Epithelial cell of esophagus (primary cell): ENCODE measurements around the gene KCNG1.

Source experiments
- DNase-seq: peaks from one replicate; pipeline ENCODE4 v3.0.0; 2010; ENCODE audit warnings: low read depth
- H3K4me3 ChIP-seq: 2 replicates; pipeline ENCODE4 v1.5.1; 2011; ENCODE audit warnings: mild to moderate bottlenecking, low read length, control low read depth
- TF ChIP-seq, protein P1 (sequence below): IDR thresholded peaks from 2 replicates; pipeline ENCODE4 v1.5.1; 2011; ENCODE audit warnings: low read depth, mild to moderate bottlenecking, low read length, control low read depth, inconsistent platforms; ENCODE audit not compliant: insufficient read depth; ENCODE audit errors: missing control alignments

KCNG1 gene

DNA sequence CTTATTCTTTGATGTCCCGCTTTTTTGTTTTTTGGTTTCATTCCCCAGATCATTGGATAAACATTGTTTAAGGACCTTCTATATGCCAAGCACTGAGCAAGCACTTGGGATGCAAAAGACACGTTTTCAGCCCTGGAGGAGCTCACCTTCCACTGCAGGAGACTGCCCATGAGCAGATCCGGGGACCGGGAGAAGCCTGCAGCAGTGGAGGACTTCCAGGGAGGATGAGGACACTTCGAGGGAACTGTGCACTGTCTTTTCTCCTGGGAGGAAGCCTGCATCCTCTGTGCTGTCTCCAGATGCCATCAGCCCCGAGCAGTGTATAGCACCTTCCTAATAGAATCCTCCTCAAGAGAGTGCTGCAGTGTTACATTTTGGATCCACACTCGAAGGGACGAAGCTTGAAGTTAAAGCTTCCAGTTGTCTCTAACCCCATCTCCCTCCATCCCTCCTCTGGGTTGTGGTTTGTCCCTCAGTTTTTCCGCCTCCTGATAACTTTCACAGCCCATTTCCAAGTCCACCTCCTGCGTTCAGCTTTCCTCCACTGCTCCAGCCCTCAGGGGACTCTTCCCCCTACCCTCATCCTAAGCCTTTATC lies 5.8 kb upstream of the KCNG1 start:
- H3K4me3 ChIP-seq = no peak overlapping the region
- TF ChIP-seq, protein P1, sequence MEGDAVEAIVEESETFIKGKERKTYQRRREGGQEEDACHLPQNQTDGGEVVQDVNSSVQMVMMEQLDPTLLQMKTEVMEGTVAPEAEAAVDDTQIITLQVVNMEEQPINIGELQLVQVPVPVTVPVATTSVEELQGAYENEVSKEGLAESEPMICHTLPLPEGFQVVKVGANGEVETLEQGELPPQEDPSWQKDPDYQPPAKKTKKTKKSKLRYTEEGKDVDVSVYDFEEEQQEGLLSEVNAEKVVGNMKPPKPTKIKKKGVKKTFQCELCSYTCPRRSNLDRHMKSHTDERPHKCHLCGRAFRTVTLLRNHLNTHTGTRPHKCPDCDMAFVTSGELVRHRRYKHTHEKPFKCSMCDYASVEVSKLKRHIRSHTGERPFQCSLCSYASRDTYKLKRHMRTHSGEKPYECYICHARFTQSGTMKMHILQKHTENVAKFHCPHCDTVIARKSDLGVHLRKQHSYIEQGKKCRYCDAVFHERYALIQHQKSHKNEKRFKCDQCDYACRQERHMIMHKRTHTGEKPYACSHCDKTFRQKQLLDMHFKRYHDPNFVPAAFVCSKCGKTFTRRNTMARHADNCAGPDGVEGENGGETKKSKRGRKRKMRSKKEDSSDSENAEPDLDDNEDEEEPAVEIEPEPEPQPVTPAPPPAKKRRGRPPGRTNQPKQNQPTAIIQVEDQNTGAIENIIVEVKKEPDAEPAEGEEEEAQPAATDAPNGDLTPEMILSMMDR = no peak
- DNase-seq = no peak

DNA sequence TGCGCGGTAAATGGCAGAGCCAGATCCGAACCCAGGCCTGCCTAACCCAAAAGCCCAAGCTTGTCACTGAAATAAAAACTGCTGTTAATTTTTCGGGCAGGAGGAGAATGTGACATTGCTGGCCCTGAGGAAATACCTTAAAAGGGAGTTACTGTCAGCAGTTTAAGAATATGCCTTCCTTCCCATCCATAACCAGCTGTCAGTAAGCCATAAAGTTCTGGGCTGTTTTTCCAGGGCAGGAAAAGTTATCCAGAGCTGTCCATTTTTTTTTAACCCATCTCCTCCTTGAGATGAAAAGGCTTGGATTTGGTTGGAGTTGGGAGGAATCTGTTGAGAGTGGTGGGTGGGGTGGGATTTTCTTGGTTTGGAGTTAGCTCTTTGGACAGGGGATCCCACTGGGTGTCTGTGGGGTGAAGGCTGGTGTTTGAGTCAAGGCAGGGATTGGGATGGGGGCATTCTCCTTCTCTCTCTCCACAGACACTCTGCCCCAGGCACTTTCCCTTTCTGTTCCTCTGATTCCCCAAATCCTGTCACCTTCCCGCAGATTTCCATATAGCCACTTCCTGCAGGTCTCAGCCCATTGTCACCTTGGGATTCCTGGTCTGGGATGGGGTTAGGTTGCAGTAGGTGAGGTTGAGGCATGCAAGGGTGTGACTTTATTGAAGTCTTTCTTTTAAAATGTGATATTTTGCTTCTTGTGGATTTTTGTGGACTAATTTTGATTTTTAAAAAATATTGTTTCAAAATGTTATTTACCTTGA lies 4.3 kb upstream of the KCNG1 start:
- DNase-seq = no peak
- TF ChIP-seq, protein P1 = no peak
- H3K4me3 ChIP-seq = no peak overlapping the region

DNA sequence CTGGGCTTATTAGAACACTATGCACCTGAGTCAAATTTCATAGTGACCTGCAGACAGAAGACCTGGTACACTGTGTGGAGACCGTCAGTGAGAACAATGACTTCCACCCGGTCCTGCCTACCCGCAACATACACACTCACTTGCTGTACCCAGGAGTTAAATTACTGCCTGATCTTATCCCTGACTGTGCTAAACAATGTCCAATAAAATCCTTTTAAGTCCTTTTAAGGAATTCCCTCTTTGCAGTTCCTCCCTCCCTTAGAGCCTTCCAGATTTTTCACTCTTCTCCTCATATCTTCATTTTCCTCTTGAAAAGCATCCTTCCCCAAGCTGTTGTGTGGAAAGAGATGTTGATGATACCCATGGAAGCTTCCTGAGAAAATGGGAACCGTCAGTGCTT lies 3.4 kb upstream of the KCNG1 start:
- TF ChIP-seq, protein P1 = no peak
- DNase-seq = no peak

DNA sequence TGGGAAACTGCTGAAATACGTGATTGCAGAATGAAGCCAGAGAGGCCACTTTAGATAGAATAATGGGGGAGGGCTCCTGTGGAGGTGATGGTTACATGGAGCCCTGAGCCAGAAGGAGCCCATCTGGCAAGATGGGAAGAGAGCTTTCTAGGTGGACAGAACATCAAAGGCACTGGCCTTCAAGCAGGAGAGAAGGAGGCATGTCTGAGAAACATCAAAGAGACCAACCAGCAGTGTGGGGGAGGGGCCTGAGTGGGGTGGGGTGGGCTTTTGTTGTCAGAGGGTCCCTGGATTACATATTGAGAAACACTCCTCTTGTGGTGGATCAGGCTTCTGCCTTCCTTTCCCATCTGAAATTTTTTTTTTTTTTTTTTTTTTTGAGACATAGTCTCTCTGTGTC lies 1.9 kb upstream of the KCNG1 start:
- no peak for DNase-seq
- TF ChIP-seq, protein P1 = no peak
- H3K4me3 ChIP-seq = no peak overlapping the region

More for the DNA sequence above, 3.4 kb upstream of the KCNG1 start:
- H3K4me3 ChIP-seq = no peak overlapping the region

DNA sequence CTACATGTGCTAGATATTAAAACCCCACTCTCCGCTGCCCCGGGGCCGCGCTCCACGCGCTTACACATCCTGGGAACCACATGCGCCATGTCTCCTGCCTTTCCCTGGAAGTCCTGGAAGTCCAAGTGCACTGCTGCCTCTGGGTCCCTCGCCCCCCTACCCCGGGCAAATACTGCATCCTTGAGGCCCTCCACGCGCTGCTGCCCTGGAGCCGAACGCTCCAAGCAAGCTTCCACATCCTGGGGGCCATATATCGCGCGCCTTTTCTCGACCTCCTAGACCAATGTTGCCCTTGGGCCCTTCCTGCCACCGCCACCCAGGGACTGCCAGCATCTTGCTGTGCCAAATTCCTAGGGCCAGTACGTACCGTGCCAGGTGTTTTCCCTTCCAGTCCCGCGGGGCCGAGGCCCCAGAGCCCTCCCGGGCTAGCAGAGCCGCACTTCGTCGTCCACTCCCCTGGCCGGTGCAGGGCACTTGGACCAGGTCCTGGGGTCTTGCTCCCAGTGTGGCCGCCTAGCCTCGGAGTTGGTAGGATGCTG lies 779 bp upstream of the KCNG1 start:
- peak overlapping the region; percentile 44 for H3K4me3 ChIP-seq
- DNase-seq = no peak
- TF ChIP-seq, protein P1 = no peak

DNA sequence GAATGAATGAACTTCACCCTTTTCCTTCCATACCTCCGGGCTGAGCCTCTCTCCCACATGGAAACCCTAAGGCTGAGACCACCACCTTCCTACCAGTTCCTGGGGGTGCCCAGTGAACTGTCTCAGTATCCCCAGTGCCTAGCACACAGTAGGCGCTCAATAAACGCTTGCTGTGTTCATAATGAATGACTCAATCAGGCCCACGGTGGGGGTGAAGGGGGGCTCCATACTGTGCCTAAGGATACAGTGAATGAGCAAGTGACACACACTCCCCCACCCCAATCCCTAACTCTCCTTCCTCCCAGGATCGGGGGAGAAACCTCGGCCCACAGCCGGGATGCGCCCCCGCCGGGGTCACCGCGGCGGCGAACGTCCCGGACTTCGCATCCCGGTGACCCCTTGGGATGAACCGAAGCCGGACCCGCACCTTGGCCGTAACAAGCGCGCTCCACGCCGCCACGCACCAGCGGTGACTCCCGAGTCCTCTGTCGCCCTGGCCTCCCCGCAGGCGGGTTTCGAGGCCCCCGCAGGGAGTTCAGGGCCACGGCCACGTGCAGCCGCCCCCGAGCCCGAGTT lies 592 bp downstream of the KCNG1 start:
- H3K4me3 ChIP-seq = peak overlapping the region; percentile 56
- no peak for DNase-seq
- TF ChIP-seq, protein P1 = no peak
